ENCODE measurements around the gene TRAPPC10. TPM values are rescaled to one million over a fixed set of nuclear protein-coding genes. Genes with fewer than 3 reads are reported as not detected.

Gene TRAPPC10
- total RNA-seq, 1 donor: 25.3 TPM

GRCh38 chr21:44074315-44074958 is 62.3 kb downstream of the TRAPPC10 start:
- DNase-seq (ENCODE audit: low read depth): no peak
- TF ChIP-seq CTCF (IDR thresholded peaks at IDR 0.05; ENCODE audit: insufficient read depth, low read length): no peak
- no peak overlapping the region for H3K4me3 ChIP-seq (ENCODE audit: low read depth, low read length)

GRCh38 chr21:44076316-44076715 is 64.2 kb downstream of the TRAPPC10 start:
- no peak for DNase-seq (ENCODE audit: low read depth)
- no peak overlapping the region for H3K4me3 ChIP-seq (ENCODE audit: low read depth, low read length)
- TF ChIP-seq CTCF (IDR thresholded peaks at IDR 0.05; ENCODE audit: insufficient read depth, low read length): no peak

GRCh38 chr21:44078411-44078981 is 66.4 kb downstream of the TRAPPC10 start:
- no peak overlapping the region for H3K4me3 ChIP-seq (ENCODE audit: low read depth, low read length)
- DNase-seq (ENCODE audit: low read depth): no peak
- TF ChIP-seq CTCF (IDR thresholded peaks at IDR 0.05; ENCODE audit: insufficient read depth, low read length): no peak

GRCh38 chr21:44079446-44079845 is 67.3 kb downstream of the TRAPPC10 start:
- no peak overlapping the region for H3K4me3 ChIP-seq (ENCODE audit: low read depth, low read length)
- TF ChIP-seq CTCF (IDR thresholded peaks at IDR 0.05; ENCODE audit: insufficient read depth, low read length): no peak

DNA sequence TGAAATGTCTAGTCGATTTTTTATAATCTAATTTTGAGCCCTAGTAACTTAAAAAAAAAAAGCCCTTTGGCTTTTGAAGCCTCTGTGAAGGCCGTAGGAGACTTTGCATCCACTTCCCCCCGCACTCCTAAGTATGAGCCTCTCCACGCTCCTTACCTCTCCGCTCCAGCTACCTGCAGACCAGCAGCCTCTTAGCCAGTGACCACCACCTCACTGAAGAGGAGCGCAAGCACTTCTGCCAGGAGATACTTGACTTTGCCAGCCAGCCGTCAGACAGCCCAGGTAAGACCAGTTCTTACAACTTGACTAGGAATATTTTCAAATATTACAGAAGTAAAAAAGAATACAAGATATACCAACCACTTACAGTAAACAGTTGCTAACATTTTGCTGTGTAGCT is 67.7 kb downstream of the TRAPPC10 start:
- DNase-seq (ENCODE audit: low read depth): no peak
- TF ChIP-seq CTCF (IDR thresholded peaks at IDR 0.05; ENCODE audit: insufficient read depth, low read length): no peak
- H3K4me3 ChIP-seq (ENCODE audit: low read depth, low read length): no peak overlapping the region

More at GRCh38 chr21:44079446-44079845, 67.3 kb downstream of the TRAPPC10 start:
- DNase-seq (ENCODE audit: low read depth): no peak

GRCh38 chr21:44082648-44083440 is 70.7 kb downstream of the TRAPPC10 start:
- TF ChIP-seq CTCF (IDR thresholded peaks at IDR 0.05; ENCODE audit: insufficient read depth, low read length): no peak
- DNase-seq (ENCODE audit: low read depth): no peak
- no peak overlapping the region for H3K4me3 ChIP-seq (ENCODE audit: low read depth, low read length)

Data from fibroblast of the aortic adventitia (primary cell).